GM12872 (cell line): ENCODE data around the gene CABP7.

Source experiments
- CTCF ChIP-seq: IDR thresholded peaks from 3 replicates; pipeline ENCODE4 v1.5.1; 2011; ENCODE audit warnings: low read depth, mild to moderate bottlenecking, low read length, moderate library complexity; ENCODE audit not compliant: insufficient read depth

Gene CABP7

DNA sequence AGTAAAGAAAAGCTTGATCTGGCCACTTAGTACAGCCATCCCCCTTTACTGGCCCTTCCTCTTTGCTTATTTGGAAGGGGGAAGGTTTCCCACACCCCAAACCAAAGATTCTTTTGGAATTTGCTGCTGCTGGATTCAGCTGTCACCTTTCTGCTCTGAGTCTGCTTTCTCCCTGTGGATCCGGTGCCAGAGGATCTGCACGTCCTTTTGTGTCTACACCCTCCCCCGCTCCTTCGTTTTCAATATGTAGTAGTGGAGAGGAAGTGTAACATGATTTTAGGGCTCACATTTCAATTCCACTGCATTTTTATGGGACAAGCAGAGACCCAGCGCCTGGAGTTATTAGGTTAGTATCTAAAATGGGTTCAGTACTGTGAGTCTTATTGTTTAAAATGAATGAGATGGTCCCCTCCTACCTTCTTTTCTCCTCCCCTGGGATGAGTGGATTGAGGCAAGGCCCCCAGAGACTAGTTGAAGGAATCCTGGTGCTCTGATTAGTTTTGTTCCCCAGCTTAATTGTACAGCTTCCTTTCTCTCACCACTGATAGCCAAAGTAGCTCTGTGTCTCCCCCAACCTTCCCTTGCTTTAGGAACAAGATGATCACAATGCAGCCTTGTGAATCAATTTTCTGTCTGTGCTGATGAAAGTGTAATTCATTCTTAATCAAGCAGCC lies 30.5 kb upstream of the CABP7 start:
- no peak for TF ChIP-seq CTCF

DNA sequence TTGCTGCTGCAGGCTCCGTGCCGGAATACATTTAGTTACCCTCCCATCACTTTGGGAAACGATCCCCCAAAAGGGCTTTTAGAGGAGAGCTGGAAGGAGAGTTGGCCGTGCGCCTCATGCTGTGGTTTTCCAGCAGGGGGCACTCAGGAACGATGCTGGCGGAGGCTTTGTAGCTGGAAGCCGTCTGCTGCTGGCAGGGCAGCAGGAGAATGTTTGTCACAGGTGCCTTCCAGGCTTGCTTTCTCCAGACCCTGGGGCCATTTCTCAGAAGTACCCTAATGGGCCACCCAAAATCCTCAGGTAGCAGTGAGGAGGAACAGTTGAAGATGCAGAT lies 30.0 kb upstream of the CABP7 start:
- TF ChIP-seq CTCF: peak; percentile 74

- no peak for TF ChIP-seq CTCF
Observed at GRCh38 chr22:29690476-29690875, 29.3 kb upstream of the CABP7 start.

DNA sequence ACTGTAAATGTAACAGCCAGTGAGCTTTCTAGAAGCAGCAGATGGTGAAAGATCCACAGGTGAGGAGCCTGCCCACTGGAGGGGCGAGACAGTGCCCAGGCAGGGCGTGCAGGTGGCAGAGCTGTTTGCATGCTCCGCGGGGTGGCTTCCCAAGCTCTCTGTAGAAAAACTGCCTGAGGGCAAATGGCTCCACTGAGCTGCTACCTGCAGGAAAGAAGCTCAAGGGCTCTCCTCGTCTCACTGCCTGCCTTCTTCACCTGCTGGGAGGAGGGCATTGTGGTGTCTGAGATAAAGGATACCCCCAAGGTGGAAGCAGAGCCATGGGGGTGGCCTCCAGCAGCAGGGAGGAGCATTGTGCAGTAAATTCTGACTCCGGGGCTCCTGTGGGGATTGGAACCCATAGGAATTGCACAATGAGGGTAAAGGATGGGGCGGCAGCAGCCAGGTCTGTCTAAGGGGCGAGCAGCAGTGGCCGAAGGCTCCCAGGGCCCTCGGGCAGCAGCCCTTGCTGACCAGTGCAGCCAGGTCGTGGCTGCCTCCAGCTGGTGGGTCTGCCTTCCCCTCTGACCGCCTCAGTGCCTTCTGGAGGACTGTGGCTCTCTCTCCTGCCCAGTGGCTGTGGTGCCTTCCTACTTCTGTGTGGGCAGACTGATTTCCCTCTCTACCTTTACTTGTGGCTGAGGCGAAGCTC lies 28.0 kb upstream of the CABP7 start:
- no peak for TF ChIP-seq CTCF

DNA sequence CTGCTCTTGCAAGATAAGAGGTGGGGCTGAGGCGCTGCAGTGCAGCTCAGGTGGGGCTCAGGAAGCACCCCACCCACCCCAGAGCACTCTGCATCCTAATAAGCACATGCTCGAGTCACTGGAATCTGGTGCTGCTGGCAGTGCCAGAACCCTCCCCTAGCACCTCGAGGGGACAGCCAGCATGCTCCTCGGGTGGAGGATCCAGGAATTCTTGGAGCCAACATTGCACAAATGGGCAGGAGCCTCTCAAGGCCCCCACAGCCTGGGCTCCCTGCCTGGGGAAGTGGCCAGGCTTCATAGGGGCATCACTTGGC lies 27.5 kb upstream of the CABP7 start:
- no peak for TF ChIP-seq CTCF

DNA sequence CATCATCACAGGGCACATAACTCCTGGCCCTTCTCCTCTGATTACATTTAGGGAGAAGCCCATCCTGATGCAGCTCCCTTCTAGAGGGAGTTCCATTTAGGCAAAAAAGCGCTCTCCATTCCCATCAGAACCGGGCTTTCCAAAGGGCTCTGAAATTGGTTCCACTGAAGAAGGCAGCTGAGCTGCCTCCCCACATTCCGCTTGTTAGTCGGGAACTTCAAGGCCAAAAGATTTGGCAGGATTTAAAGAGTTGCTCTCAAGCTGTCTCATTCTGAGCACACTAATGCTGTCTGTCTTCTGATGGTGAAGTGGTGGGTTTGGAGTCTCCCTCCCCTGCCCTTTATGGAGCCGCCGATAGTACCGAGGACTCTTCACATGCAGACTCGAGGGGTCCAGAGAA lies 26.6 kb upstream of the CABP7 start:
- no peak for TF ChIP-seq CTCF

DNA sequence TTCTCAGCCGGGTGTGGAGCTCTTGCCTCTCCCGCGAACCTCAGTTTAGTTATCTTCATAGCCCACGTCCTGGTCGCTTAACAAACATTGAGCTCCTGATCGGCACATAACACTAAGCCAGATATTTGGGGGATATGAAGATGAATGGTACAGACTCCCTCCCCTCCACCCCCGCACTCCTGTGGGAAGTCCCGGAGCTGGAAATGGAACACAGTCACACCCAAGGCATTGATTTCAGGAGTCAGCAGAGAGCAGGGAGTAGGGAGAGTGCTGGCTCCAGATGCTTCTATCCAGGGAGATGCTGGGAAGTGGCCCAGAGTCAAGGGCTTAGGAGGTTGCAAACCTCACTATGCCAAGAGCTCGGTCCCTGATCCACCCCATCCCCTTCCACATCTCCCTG lies 26.1 kb upstream of the CABP7 start:
- TF ChIP-seq CTCF: no peak
